ENCODE measurements around the gene KCTD17. TPM values are rescaled to one million over a fixed set of nuclear protein-coding genes. Genes with fewer than 3 reads are reported as not detected.

The KCTD17 gene
- total and polyA plus RNA-seq, 2 of the 13 experiments (the other 11 are each of a cell fraction or from before 2014, with no cell fraction given) = 5.3 to 11.7 TPM

DNA sequence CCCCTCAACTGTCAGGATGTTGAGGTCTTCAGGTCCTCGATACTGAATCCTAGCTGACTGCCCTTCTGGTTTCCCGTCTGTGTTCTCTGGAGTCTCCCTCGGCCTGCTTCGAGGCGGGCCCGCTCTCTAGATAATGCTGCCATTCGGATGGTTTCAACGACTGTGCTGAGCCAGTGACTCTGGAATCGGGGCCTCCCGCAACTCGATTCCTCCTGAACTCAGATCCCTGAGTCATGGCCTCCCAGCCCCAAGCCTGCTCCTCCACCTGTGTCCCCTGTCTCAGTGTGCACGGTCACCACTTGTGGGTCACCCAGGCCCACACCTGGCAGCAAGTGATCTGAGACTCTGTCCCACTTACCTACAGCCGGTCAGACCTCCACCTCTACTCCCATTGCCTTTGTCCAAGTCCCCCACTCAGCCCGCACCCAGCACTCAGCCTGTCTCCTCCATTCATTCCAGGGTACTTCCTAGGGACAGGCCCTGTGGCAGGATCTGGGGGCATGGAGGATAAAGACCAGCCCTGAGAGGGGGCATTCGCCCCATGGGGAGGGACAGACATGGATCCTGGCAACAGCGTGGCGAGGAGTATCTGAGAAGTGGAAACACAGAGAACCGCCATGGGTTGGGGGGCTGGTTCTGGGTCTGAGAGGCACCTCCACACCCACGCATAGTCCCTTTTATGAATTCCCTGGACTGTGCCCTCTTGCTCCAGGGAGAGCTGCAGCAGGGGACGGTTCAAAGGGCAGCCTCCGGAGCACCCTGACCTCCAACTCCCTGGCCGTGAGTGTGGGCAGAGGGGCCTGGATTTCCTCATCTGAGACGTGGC is 17.7 kb upstream of the KCTD17 start (continued):
- TF ChIP-seq TERF1 (CRISPR knock-in tag; IDR thresholded peaks at IDR 0.05) = no peak
- peak; percentile 61; the same call in 1 of the 2 replicates for TF ChIP-seq ZNF839 (CRISPR knock-in tag; IDR thresholded peaks at IDR 0.05; ENCODE audit: borderline replicate concordance)
- TF ChIP-seq HNF4G (IDR thresholded peaks at IDR 0.05; ENCODE audit: borderline replicate concordance, low read depth, low read length) = peak; percentile 96
- TF ChIP-seq HNF4G (CRISPR knock-in tag; IDR thresholded peaks at IDR 0.05; ENCODE audit: borderline replicate concordance, low read depth) = peak; percentile 91; the same call in 1 of the 2 replicates
- no peak for TF ChIP-seq SSRP1 (CRISPR knock-in tag; IDR thresholded peaks at IDR 0.05)
- TF ChIP-seq NR2F1 (CRISPR knock-in tag; IDR thresholded peaks at IDR 0.05) = peak; percentile 67 to 81
- TF ChIP-seq NR3C1 (CRISPR knock-in tag; IDR thresholded peaks at IDR 0.05) = no peak
- TF ChIP-seq, protein P1, sequence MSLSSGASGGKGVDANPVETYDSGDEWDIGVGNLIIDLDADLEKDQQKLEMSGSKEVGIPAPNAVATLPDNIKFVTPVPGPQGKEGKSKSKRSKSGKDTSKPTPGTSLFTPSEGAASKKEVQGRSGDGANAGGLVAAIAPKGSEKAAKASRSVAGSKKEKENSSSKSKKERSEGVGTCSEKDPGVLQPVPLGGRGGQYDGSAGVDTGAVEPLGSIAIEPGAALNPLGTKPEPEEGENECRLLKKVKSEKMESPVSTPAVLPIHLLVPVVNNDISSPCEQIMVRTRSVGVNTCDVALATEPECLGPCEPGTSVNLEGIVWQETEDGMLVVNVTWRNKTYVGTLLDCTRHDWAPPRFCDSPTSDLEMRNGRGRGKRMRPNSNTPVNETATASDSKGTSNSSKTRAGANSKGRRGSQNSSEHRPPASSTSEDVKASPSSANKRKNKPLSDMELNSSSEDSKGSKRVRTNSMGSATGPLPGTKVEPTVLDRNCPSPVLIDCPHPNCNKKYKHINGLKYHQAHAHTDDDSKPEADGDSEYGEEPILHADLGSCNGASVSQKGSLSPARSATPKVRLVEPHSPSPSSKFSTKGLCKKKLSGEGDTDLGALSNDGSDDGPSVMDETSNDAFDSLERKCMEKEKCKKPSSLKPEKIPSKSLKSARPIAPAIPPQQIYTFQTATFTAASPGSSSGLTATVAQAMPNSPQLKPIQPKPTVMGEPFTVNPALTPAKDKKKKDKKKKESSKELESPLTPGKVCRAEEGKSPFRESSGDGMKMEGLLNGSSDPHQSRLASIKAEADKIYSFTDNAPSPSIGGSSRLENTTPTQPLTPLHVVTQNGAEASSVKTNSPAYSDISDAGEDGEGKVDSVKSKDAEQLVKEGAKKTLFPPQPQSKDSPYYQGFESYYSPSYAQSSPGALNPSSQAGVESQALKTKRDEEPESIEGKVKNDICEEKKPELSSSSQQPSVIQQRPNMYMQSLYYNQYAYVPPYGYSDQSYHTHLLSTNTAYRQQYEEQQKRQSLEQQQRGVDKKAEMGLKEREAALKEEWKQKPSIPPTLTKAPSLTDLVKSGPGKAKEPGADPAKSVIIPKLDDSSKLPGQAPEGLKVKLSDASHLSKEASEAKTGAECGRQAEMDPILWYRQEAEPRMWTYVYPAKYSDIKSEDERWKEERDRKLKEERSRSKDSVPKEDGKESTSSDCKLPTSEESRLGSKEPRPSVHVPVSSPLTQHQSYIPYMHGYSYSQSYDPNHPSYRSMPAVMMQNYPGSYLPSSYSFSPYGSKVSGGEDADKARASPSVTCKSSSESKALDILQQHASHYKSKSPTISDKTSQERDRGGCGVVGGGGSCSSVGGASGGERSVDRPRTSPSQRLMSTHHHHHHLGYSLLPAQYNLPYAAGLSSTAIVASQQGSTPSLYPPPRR (CRISPR knock-in tag; IDR thresholded peaks at IDR 0.05; ENCODE audit: borderline replicate concordance) = 0 out of 2 replicates have a peak, but pooled peaks have one; percentile 50
- peak; percentile 52; the same call in 1 of the 2 replicates for TF ChIP-seq ZGPAT (CRISPR knock-in tag; IDR thresholded peaks at IDR 0.05)
- TF ChIP-seq, protein P2, sequence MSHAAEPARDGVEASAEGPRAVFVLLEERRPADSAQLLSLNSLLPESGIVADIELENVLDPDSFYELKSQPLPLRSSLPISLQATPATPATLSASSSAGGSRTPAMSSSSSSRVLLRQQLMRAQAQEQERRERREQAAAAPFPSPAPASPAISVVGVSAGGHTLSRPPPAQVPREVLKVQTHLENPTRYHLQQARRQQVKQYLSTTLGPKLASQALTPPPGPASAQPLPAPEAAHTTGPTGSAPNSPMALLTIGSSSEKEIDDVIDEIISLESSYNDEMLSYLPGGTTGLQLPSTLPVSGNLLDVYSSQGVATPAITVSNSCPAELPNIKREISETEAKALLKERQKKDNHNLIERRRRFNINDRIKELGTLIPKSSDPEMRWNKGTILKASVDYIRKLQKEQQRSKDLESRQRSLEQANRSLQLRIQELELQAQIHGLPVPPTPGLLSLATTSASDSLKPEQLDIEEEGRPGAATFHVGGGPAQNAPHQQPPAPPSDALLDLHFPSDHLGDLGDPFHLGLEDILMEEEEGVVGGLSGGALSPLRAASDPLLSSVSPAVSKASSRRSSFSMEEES (CRISPR knock-in tag; IDR thresholded peaks at IDR 0.05) = no peak
- no peak for TF ChIP-seq SNRNP70 (IDR thresholded peaks at IDR 0.05; ENCODE audit: low read depth, low read length)
- peak; percentile 39; the same call in 1 of the 2 replicates for TF ChIP-seq ZSCAN31 (CRISPR knock-in tag; IDR thresholded peaks at IDR 0.05; ENCODE audit: low read depth)
- TF ChIP-seq ZEB1 (IDR thresholded peaks at IDR 0.05; ENCODE audit: insufficient replicate concordance, low read depth) = peak; percentile 56
- TF ChIP-seq SKI (IDR thresholded peaks at IDR 0.05; ENCODE audit: partially characterized antibody) = peak; percentile 27
- TF ChIP-seq ARNT2 (CRISPR knock-in tag; IDR thresholded peaks at IDR 0.05; ENCODE audit: low read depth) = no peak
- TF ChIP-seq ZNF512B (CRISPR knock-in tag; IDR thresholded peaks at IDR 0.05; ENCODE audit: borderline replicate concordance) = no peak
